Activated CD4-positive, alpha-beta T cell treated with anti-CD3 and anti-CD28 coated beads, Interleukin-2, amount 50 U/mL, for 48 hours (primary cell): ENCODE measurements around the gene PDZD8.

Source experiments
- DNase-seq, 2 experiments: peaks; one replicate each; pipeline ENCODE4 v3.0.0-alpha.2; 2020

Gene PDZD8

GRCh38 chr10:117284716-117285494 is 90.3 kb downstream of the PDZD8 start:
- no peak for DNase-seq

GRCh38 chr10:117277675-117278074 is 97.6 kb downstream of the PDZD8 start:
- DNase-seq, result no peak

GRCh38 chr10:117275121-117275520 is 100.1 kb downstream of the PDZD8 start:
- DNase-seq, result no peak

GRCh38 chr10:117274509-117274908 is 100.7 kb downstream of the PDZD8 start:
- DNase-seq, result no peak

GRCh38 chr10:117273980-117274379 is 101.3 kb downstream of the PDZD8 start:
- no peak for DNase-seq

- DNase-seq, result no peak
Measured at GRCh38 chr10:117272195-117273076, 102.8 kb downstream of the PDZD8 start.

- DNase-seq, result no peak
Measured at GRCh38 chr10:117271427-117271826, 103.8 kb downstream of the PDZD8 start.

- DNase-seq, result no peak
Measured at GRCh38 chr10:117268907-117269306, 106.3 kb downstream of the PDZD8 start.

GRCh38 chr10:117268258-117268657 is 107.0 kb downstream of the PDZD8 start:
- DNase-seq, result no peak

GRCh38 chr10:117266812-117267211 is 108.4 kb downstream of the PDZD8 start:
- no peak for DNase-seq

GRCh38 chr10:117266400-117266799 is 108.8 kb downstream of the PDZD8 start:
- DNase-seq, result no peak

- DNase-seq, result no peak
Measured at GRCh38 chr10:117264782-117265181, 110.5 kb downstream of the PDZD8 start.

GRCh38 chr10:117262903-117263293 is 112.3 kb downstream of the PDZD8 start:
- no peak for DNase-seq

- DNase-seq, result no peak
Measured at GRCh38 chr10:117262291-117262902, 112.8 kb downstream of the PDZD8 start.

- no peak for DNase-seq
Measured at GRCh38 chr10:117261501-117261900, 113.7 kb downstream of the PDZD8 start.

GRCh38 chr10:117260084-117260483 is 115.2 kb downstream of the PDZD8 start:
- no peak for DNase-seq

- DNase-seq, result no peak
Measured at GRCh38 chr10:117259279-117259678, 116.0 kb downstream of the PDZD8 start.

GRCh38 chr10:117257721-117258120 is 117.5 kb downstream of the PDZD8 start:
- no peak for DNase-seq

- no peak for DNase-seq
Measured at GRCh38 chr10:117256910-117257309, 118.3 kb downstream of the PDZD8 start.

- DNase-seq, result no peak
Measured at GRCh38 chr10:117255835-117256460, 119.3 kb downstream of the PDZD8 start.

- no peak for DNase-seq
Measured at GRCh38 chr10:117254774-117255735, 120.2 kb downstream of the PDZD8 start.

GRCh38 chr10:117254338-117254737 is 120.9 kb downstream of the PDZD8 start:
- DNase-seq, result no peak
